ENCODE results near the gene PARN. TPM values are rescaled to one million over a fixed set of nuclear protein-coding genes. Genes with fewer than 3 reads are reported as not detected.

PARN gene
- total RNA-seq, 2 donors from 2014 or later: 56.1 to 68.9 TPM

- ATAC-seq (replicated peaks in 1 of 2) (no peak), DNase-seq (no peak)
- H3K4me1 Mint-ChIP-seq (ENCODE audit: low read depth): no peaks in the 10 kb centered on the region
- no peaks in the 10 kb centered on the region for H3K36me3 Mint-ChIP-seq (ENCODE audit: insufficient read depth in 2 of 2)
- H3K4me3 Mint-ChIP-seq: no peak overlapping the region
- H3K27ac Mint-ChIP-seq: no peak overlapping the region
- no peaks in the 10 kb centered on the region for H3K27me3 Mint-ChIP-seq (ENCODE audit: low read depth)
- H3K9me3 Mint-ChIP-seq: no peaks in the 10 kb centered on the region
These were observed 240.7 kb downstream of the PARN start for GRCh38 chr16:14389359-14389758.

GRCh38 chr16:14388243-14388642, 241.8 kb downstream of the PARN start:
- no peak overlapping the region for H3K4me3 Mint-ChIP-seq
- no peaks in the 10 kb centered on the region for H3K27me3 Mint-ChIP-seq (ENCODE audit: low read depth)
- no peaks in the 10 kb centered on the region for H3K9me3 Mint-ChIP-seq
- no peak overlapping the region for H3K27ac Mint-ChIP-seq
- ATAC-seq (replicated peaks in 1 of 2) (no peak), DNase-seq (no peak)
- H3K36me3 Mint-ChIP-seq (ENCODE audit: insufficient read depth in 2 of 2): no peaks in the 10 kb centered on the region
- no peaks in the 10 kb centered on the region for H3K4me1 Mint-ChIP-seq (ENCODE audit: low read depth)

GRCh38 chr16:14386115-14386514, 243.9 kb downstream of the PARN start:
- H3K27me3 Mint-ChIP-seq (ENCODE audit: low read depth): no peaks in the 10 kb centered on the region
- DNase-seq (no peak), ATAC-seq (replicated peaks in 1 of 2) (no peak)
- no peak overlapping the region for H3K4me3 Mint-ChIP-seq
- no peaks in the 10 kb centered on the region for H3K36me3 Mint-ChIP-seq (ENCODE audit: insufficient read depth in 2 of 2)
- no peaks in the 10 kb centered on the region for H3K9me3 Mint-ChIP-seq
- no peaks in the 10 kb centered on the region for H3K4me1 Mint-ChIP-seq (ENCODE audit: low read depth)
- H3K27ac Mint-ChIP-seq: no peak overlapping the region

Other genes starting within 250 kb of the PARN start
- gene BFAR, start 2.7 kb upstream of the PARN start, total RNA-seq: 10 to 100 TPM; 67.3 to 79.7 TPM
- gene PLA2G10, start 64.0 kb upstream of the PARN start, total RNA-seq: not detected
- gene NPIPA3, start 73.2 kb upstream of the PARN start, total RNA-seq: 1 to 10 TPM; 1.3 to 3.1 TPM
- 1 to 10 TPM; 1.5 to 3.1 TPM for gene NPIPA2, start 112.3 kb upstream of the PARN start, total RNA-seq
- gene NOMO1, start 203.5 kb upstream of the PARN start, total RNA-seq: 10 to 100 TPM; 38.5 to 43.5 TPM

All from activated T-cell treated with anti-CD3 and anti-CD28 coated beads, Interleukin-2, amount 50 U/mL, for 72 hours (primary cell).